ENCODE data around the gene CCDC82. TPM values are rescaled to one million over a fixed set of nuclear protein-coding genes. Genes with fewer than 3 reads are reported as not detected.
"Not testable (repeated sequence)": the region's sequence is repeated elsewhere in the genome, so short reads cannot be mapped to it uniquely, and the experiment has no call there.

CCDC82 gene
- total RNA-seq (10 to 100 TPM; 31.9 to 36.0 TPM), polyA plus RNA-seq (10 to 100 TPM; 14.2 to 21.4 (median 18.0) TPM), total RNA-seq (36.0 to 96.3 (median 51.6) reads per million in 6 experiments)

DNA sequence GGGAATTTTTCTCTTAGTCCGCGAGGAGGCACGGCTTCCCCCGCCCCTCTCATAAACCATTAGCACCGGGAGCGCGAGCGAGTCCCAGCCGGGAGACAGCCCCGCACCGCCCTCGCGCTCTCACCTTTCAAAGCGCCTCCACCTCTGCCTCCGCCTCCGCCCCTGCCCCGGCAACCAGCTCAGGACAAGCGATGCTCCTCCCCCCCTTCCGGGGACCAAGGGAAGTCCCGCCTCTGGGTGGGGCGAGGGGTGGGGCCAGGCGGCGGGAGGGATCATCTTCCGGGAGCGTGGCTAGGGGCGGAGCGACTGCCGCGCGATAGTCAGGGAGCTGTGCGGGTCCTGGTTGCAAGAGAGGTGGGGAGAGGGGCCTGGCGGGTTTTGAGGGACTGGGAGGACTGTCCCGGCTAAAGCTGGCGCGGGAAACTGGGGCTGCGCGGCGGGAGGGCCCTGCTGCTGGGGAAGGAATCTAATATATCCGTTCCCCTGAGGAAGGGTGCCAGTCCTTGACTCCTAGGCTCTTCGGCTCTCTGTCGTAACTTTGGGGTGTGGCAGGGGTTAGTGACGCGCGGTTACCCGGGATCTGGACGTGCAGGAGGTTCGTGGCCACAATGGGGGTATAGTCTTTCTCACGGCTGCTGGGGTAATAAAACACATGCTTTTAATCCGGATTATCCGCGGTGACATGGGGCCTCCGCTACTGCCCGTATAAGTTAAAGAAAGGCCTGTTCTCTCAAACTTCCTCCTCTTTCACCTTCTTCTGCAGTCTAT, at the start of gene CCDC82, which contains the start of gene JRKL:
Gene CCDC82 (minus strand): TSS at position 193 of the 768 bp plus-strand sequence. CDS start 5,165 bp downstream, outside the sequence.
Gene JRKL (plus strand): TSS at position 294 of the 768 bp plus-strand sequence. CDS start 637 bp downstream, outside the sequence.
- Mint-ChIP-seq H3K27me3 (no peaks in the 10 kb centered on the region), H3K27ac (peak within 1 kb of the TSS; percentile 83 to 98 (median 96)), H3K4me1 (peaks cover 17 to 51% (median 43%) of the 10 kb centered on the region in 4 donors), H3K4me3 (peak within 1 kb of the TSS; percentile 83 to 97 (median 95)), H3K36me3 (peaks cover 0 to 11% (median 6%) of the 10 kb centered on the region in 3 donors), H3K9me3 (peaks cover 0 to 9% (median 0%) of the 10 kb centered on the region in 9 donors)
- POLR2A ChIA-PET: interaction anchor here (0.6 to 2.9 kb wide), 12 partner anchors 46 to 1896 kb away, joined by 3 to 23 read pairs (median 6); partner anchors contain the start of genes CEP57, CWC15, FAM76B and KDM4D
- peak; percentile 91 to 93 for ATAC-seq
- DNase-seq: peak; percentile 95 to 99 (median 98)

GRCh38 chr11:96432654-96433053, 42.9 kb upstream of the CCDC82 start:
- H3K9me3 Mint-ChIP-seq, ATAC-seq, H3K4me1 Mint-ChIP-seq, POLR2A ChIA-PET, H3K4me3 Mint-ChIP-seq, DNase-seq, H3K36me3 Mint-ChIP-seq, H3K27ac Mint-ChIP-seq: not testable (repeated sequence)
- H3K27me3 Mint-ChIP-seq: peaks cover 27 to 66% (median 43%) of the 10 kb centered on the region in 5 donors

- no peak for ATAC-seq
- no peak overlapping the region for H3K27ac Mint-ChIP-seq
- H3K27me3 Mint-ChIP-seq: peaks cover 24 to 64% (median 39%) of the 10 kb centered on the region in 5 donors
- peaks cover 0 to 8% (median 0%) of the 10 kb centered on the region in 4 donors for H3K4me1 Mint-ChIP-seq
- DNase-seq: no peak
- no peak overlapping the region for H3K4me3 Mint-ChIP-seq
- POLR2A ChIA-PET: no interaction called here
- no peaks in the 10 kb centered on the region for H3K36me3 Mint-ChIP-seq
- peaks cover 0 to 10% (median 0%) of the 10 kb centered on the region in 9 donors for H3K9me3 Mint-ChIP-seq
These were observed 41.0 kb upstream of the CCDC82 start for GRCh38 chr11:96430668-96431067.

DNA sequence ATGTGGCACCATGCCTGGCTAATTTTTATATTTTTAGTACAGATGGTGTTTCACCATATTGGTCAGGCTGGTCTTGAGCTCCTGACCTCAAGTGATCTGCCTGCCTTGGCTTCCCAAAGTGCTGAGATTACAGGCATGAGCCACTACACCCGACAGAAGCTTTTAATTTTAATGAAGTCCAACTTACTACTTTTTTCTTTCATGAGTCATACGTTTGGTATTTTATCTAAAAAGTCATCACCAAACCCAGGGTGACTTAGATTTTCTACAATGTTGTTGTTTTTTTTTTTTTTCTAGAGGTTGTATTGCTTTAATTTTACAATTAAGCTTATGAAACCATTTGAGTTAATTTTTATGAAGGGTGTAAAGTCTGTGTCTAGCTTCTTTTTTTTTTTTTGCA, 35.0 kb upstream of the CCDC82 start:
- DNase-seq (no peak), ATAC-seq (no peak)
- Mint-ChIP-seq H3K27ac (no peak overlapping the region), H3K9me3 (no peaks in the 10 kb centered on the region), H3K4me3 (no peak overlapping the region), H3K27me3 (peaks cover 11 to 46% (median 27%) of the 10 kb centered on the region in 5 donors), H3K36me3 (no peaks in the 10 kb centered on the region), H3K4me1 (peaks cover 0 to 8% (median 0%) of the 10 kb centered on the region in 4 donors)
- POLR2A ChIA-PET: interaction anchor here (0.6 kb wide), 1 partner anchor 592 kb away, joined by 3 read pairs; no protein-coding TSS in a partner anchor

- Mint-ChIP-seq H3K4me3 (no peak overlapping the region), H3K36me3 (no peaks in the 10 kb centered on the region), H3K27me3 (peaks cover 19 to 48% (median 26%) of the 10 kb centered on the region in 5 donors), H3K27ac (no peak overlapping the region), H3K4me1 (no peaks in the 10 kb centered on the region), H3K9me3 (peaks cover 0 to 3% (median 0%) of the 10 kb centered on the region in 9 donors)
- ATAC-seq (no peak), DNase-seq (no peak)
- POLR2A ChIA-PET: no interaction called here
These were observed 23.7 kb upstream of the CCDC82 start for GRCh38 chr11:96413408-96413807.

DNA sequence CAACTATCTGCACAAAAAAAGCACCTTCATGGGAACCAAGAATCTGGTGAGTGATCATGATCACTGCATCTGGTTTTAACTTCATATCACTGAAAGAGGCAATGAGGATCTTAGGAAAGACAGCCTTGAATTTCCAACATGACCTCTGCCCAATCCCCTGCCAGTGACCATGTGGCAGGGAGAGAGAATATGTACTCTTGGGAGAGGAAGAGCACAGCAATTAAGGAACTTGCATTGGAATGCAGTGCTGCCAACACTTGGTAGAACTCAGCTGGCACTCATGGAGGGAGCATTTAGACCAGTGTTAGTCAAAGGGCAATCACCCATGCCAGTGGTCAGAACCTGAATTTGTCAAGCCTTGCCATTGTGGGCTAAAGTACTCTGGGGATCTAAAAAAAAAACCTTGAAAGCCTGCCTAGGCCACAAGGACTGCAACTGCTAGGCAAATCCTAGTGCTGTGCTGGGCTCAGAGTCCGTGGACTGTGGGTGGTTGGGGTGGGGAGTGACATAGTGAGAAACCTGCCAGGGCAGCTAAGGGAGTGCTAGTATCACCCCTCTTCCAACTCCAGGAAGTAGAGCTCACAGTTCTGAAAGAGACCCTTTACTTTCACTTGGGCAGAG, 23.2 kb upstream of the CCDC82 start:
- H3K4me3 Mint-ChIP-seq: no peak overlapping the region
- ATAC-seq: no peak
- DNase-seq: no peak
- H3K36me3 Mint-ChIP-seq: no peaks in the 10 kb centered on the region
- peaks cover 0 to 3% (median 0%) of the 10 kb centered on the region in 9 donors for H3K9me3 Mint-ChIP-seq
- no peak overlapping the region for H3K27ac Mint-ChIP-seq
- H3K4me1 Mint-ChIP-seq: no peaks in the 10 kb centered on the region
- peaks cover 19 to 48% (median 26%) of the 10 kb centered on the region in 5 donors for H3K27me3 Mint-ChIP-seq
- POLR2A ChIA-PET: no interaction called here

DNA sequence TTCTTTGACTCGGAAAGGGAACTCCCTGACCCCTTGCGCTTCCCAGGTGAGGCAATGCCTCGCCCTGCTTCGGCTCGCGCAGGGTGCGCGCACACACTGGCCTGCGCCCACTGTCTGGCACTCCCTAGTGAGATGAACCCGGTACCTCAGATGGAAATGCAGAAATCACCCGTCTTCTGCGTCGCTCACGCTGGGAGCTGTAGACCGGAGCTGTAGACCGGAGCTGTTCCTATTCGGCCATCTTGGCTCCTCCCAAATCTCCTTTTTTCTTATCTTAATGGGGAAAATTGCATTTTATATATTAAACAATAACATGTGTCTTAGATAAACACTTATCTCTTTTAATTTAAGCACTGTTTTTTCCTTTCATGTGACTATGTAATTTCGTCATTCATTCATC, 21.7 kb upstream of the CCDC82 start:
- Mint-ChIP-seq H3K4me3 (peak overlapping the region in 5 of 10 donors; percentile 26 to 62 (median 43)), H3K27me3 (peaks cover 11 to 47% (median 22%) of the 10 kb centered on the region in 5 donors), H3K27ac (peak overlapping the region in 1 of 10 donors; percentile 37)
- H3K9me3 Mint-ChIP-seq, ATAC-seq, POLR2A ChIA-PET, DNase-seq, H3K36me3 Mint-ChIP-seq, H3K4me1 Mint-ChIP-seq: not testable (repeated sequence)

DNA sequence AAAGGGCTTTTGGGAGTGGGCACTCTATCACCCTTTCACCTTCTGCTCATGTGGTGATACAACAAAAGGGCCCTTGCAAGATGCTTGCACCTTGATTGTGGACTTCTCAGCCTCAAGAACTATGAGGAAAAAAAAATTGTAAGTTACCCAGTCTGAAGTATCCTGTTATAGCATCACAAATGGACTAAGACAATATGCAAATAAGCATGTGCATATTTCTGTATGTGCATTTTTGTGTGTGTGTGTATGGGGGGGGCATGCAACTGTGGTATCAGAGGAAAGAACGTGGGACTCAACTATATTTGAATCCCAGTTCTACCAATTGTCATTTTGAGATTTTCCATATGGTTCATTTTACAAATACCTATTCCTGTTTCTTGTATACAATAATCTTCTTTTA, 11.0 kb upstream of the CCDC82 start:
- Mint-ChIP-seq H3K4me1 (peaks cover 2 to 8% (median 4%) of the 10 kb centered on the region in 4 donors), H3K36me3 (peaks cover 0 to 4% (median 0%) of the 10 kb centered on the region in 3 donors)
- no peak for ATAC-seq

GRCh38 chr11:96397863-96398262, 8.2 kb upstream of the CCDC82 start:
- Mint-ChIP-seq H3K27me3 (peaks cover 0 to 2% (median 0%) of the 10 kb centered on the region in 5 donors), H3K9me3 (peaks cover 0 to 5% (median 0%) of the 10 kb centered on the region in 9 donors), H3K4me3 (no peak overlapping the region), H3K36me3 (peaks cover 0 to 2% (median 0%) of the 10 kb centered on the region in 3 donors), H3K4me1 (peaks cover 2 to 8% (median 4%) of the 10 kb centered on the region in 4 donors), H3K27ac (peak overlapping the region in 1 of 10 donors; percentile 10)
- POLR2A ChIA-PET: no interaction called here
- no peak for ATAC-seq
- no peak for DNase-seq

More for the DNA sequence above, 11.0 kb upstream of the CCDC82 start:
- no peak overlapping the region for H3K27ac Mint-ChIP-seq
- H3K4me3 Mint-ChIP-seq: no peak overlapping the region
- DNase-seq: no peak
- peaks cover 0 to 4% (median 2%) of the 10 kb centered on the region in 5 donors for H3K27me3 Mint-ChIP-seq
- H3K9me3 Mint-ChIP-seq: peaks cover 0 to 5% (median 0%) of the 10 kb centered on the region in 9 donors
- POLR2A ChIA-PET: no interaction called here

DNA sequence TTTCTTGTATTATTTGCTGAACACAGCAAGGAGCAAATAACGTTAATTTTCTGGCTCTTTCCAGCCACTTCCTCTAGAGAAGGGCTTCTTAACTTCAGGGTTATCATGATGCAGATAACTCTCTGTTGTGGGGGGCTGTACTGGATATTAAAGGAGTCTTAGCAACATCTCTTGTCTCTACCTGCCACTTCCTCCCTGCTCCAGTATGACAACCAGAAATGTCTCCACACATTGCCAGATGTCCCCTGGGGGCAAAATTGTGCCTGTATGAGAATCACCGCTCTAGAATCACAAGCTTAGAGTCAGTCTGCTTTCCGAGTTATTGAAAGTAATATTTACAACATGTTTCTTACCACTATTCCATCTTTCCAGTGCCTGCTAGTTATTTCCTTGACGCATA, 6.9 kb upstream of the CCDC82 start:
- Mint-ChIP-seq H3K36me3 (peaks cover 0 to 2% (median 0%) of the 10 kb centered on the region in 3 donors), H3K9me3 (peaks cover 0 to 2% (median 0%) of the 10 kb centered on the region in 9 donors), H3K27ac (peak overlapping the region in 1 of 10 donors; percentile 34), H3K27me3 (no peaks in the 10 kb centered on the region), H3K4me1 (peaks cover 2 to 8% (median 4%) of the 10 kb centered on the region in 4 donors), H3K4me3 (no peak overlapping the region)
- no peak for DNase-seq
- POLR2A ChIA-PET: interaction anchor here (0.6 to 0.9 kb wide), 2 partner anchors 409 to 1423 kb away, joined by 3 read pairs; partner anchors contain the start of genes CWC15 and KDM4D
- ATAC-seq: no peak

GRCh38 chr11:96394773-96395172, 5.1 kb upstream of the CCDC82 start:
- DNase-seq: no peak
- H3K9me3 Mint-ChIP-seq: peaks cover 0 to 9% (median 0%) of the 10 kb centered on the region in 9 donors
- H3K27me3 Mint-ChIP-seq: no peaks in the 10 kb centered on the region
- H3K4me3 Mint-ChIP-seq: no peak overlapping the region
- H3K4me1 Mint-ChIP-seq: peaks cover 9 to 21% (median 19%) of the 10 kb centered on the region in 4 donors
- H3K36me3 Mint-ChIP-seq: peaks cover 0 to 11% (median 6%) of the 10 kb centered on the region in 3 donors
- peak overlapping the region in 2 of 10 donors; percentile 43 to 52 for H3K27ac Mint-ChIP-seq
- no peak for ATAC-seq
- POLR2A ChIA-PET: interaction anchor here (0.7 kb wide), 1 partner anchor 151 kb away, joined by 3 read pairs; no protein-coding TSS in a partner anchor

- Mint-ChIP-seq H3K27ac (no peak overlapping the region), H3K4me1 (peaks cover 10 to 25% (median 20%) of the 10 kb centered on the region in 4 donors), H3K27me3 (no peaks in the 10 kb centered on the region), H3K9me3 (peaks cover 0 to 9% (median 0%) of the 10 kb centered on the region in 9 donors), H3K4me3 (no peak overlapping the region), H3K36me3 (peaks cover 0 to 11% (median 6%) of the 10 kb centered on the region in 3 donors)
- ATAC-seq (no peak), DNase-seq (peak in 3 of 10 donors; percentile 38 to 48 (median 42))
- POLR2A ChIA-PET: interaction anchor here (0.8 to 1.1 kb wide), 3 partner anchors 380 to 605 kb away, joined by 3 to 4 read pairs (median 3); partner anchors contain the start of gene FAM76B
These were observed 4.1 kb upstream of the CCDC82 start for GRCh38 chr11:96393753-96394348.

Measured in naive thymus-derived CD8-positive, alpha-beta T cell (primary cell).